ENCODE measurements around the gene RTTN. TPM values are rescaled to one million over a fixed set of nuclear protein-coding genes. Genes with fewer than 3 reads are reported as not detected.

RTTN gene
- total and polyA plus RNA-seq, 9 of the 15 experiments (the other 6 are each of a cell fraction or from before 2014, with no cell fraction given) = 3.1 to 18.3 (median 10.6) TPM

GRCh38 chr18:69953191-69953590, 252.3 kb downstream of the RTTN start:
- in situ Hi-C loops (cut with MboI) = no loop called here
- Histone ChIP-seq H3K9me1 (ENCODE audit: control insufficient read depth, insufficient read depth, low read length) (no peaks in the 10 kb centered on the region), H3K79me2 (ENCODE audit: control insufficient read depth, insufficient read depth, low read length) (no peaks in the 10 kb centered on the region), H3K4me3 (no peak overlapping the region), H3K9me3 (replicated peaks; ENCODE audit: control insufficient read depth, insufficient read depth, low read depth, low read length) (no peaks in the 10 kb centered on the region), H2AFZ (ENCODE audit: low read depth, low read length) (no peak overlapping the region), H3K4me1 (replicated peaks in 1 of 2; ENCODE audit: control insufficient read depth in 2 of 2, insufficient read depth in 2 of 2, low read length in 2 of 2) (peaks cover 0 to 10% of the 10 kb centered on the region in 2 experiments; a peak in 3 of 5 replicates), H3K27ac (ENCODE audit: extremely low read depth, low read depth, low read length) (no peak overlapping the region), H3K9ac (ENCODE audit: insufficient read depth in 1 of 2, low read depth in 2 of 2, low read length in 2 of 2) (no peak overlapping the region), H4K20me1 (replicated peaks; ENCODE audit: control insufficient read depth, insufficient read depth, low read length) (no peaks in the 10 kb centered on the region), H3K27me3 (ENCODE audit: control insufficient read depth in 2 of 2, insufficient read depth in 2 of 2, low read length in 2 of 2) (no peaks in the 10 kb centered on the region), H3K4me2 (ENCODE audit: insufficient read depth, low read length) (no peak overlapping the region), H3K36me3 (ENCODE audit: control insufficient read depth, insufficient read depth, low read length) (no peaks in the 10 kb centered on the region; the same call in 2 of the 3 replicates)
- ChIA-PET CTCF (ENCODE audit: low intra/inter-chr PET ratio) (no interaction called here), POLR2A (no interaction called here)
- no TSS peak for BruUV-seq (replicated peaks)
- intact Hi-C loops (cut with micrococcal nuclease) = no loop called here
- DNase-seq (ENCODE audit: extremely low read depth in 1 of 4, low spot score in 3 of 4) (no peak), ATAC-seq (no peak), FAIRE-seq (no peak)
- 83% methylated on average over 2 of the region's 2 CpGs for WGBS (ENCODE audit: insufficient coverage, low coverage, missing lambda C conversion rate)
- TF ChIP-seq KDM4B (IDR thresholded peaks at IDR 0.05; ENCODE audit: borderline replicate concordance in 2 of 2, low read depth in 1 of 2) = no peak
- peak; percentile 59 for TF ChIP-seq ZNF146 (CRISPR knock-in tag; IDR thresholded peaks at IDR 0.05; ENCODE audit: unreplicated experiment)

Other genes with a start within 250 kb of the RTTN start
- 3.2 and 3.3 TPM in 2 replicates for gene SOCS6, start 83.4 kb upstream of the RTTN start, total RNA-seq (2014; rRNA removed)
- gene SOCS6, start 83.4 kb upstream of the RTTN start, total RNA-seq (2014; rRNA removed; fragmentation: Illumina TruSeq; extraction: Trizol) = 5.7 and 7.2 TPM in 2 replicates
- gene SOCS6, start 83.4 kb upstream of the RTTN start, total RNA-seq (2015; rRNA removed; fragmentation: Illumina TruSeq; extraction: Trizol) = 7.1 and 7.5 TPM in 2 replicates
- 5.8 and 6.6 TPM in 2 replicates for gene SOCS6, start 83.4 kb upstream of the RTTN start, total RNA-seq (2021)
- gene SOCS6, start 83.4 kb upstream of the RTTN start, polyA plus RNA-seq (2011; rRNA removed) = 5.0 and 5.6 TPM in 2 replicates
- gene SOCS6, start 83.4 kb upstream of the RTTN start, polyA plus RNA-seq (2014; fragmentation: Illumina TruSeq; extraction: Trizol) = 5.2 and 6.1 TPM in 2 replicates
- 1 to 10 TPM; 2.5 to 3.4 TPM for gene SOCS6, start 83.4 kb upstream of the RTTN start, polyA plus RNA-seq (2014; fragmentation: Nextera tagmentation; extraction: Ambion mirVana)
- 3.4 and 3.9 TPM in 2 replicates for gene SOCS6, start 83.4 kb upstream of the RTTN start, polyA plus RNA-seq (2014; rRNA removed)